HepG2 (cell line): ENCODE measurements around the gene TRAPPC10. TPM values are rescaled to one million over a fixed set of nuclear protein-coding genes. Genes with fewer than 3 reads are reported as not detected.

Experiments
- ATAC-seq: fragments of 200-7000 bp; cut with Tn5 transposase; 3 replicates; pipeline ENCODE4 v1.9.1; 2020; ENCODE audit warnings: mild to moderate bottlenecking, moderate library complexity
- BruUV-seq: library from RNA; stranded (reverse); fragments of 400-500 nt; replicated peaks from 2 replicates; lab custom pipeline; 2021; lab: Mats Ljungman, UMichigan
- CTCF ChIA-PET: fragments of 300-600 bp; formaldehyde crosslinking; extraction: SDS; loops from one replicate; lab custom pipeline; 2021; ENCODE audit warnings: low total read pairs, inconsistent platforms, low intra/inter-chr PET ratio; lab: Yijun Ruan, JAX
- POLR2A ChIA-PET: fragments of 350-600 bp; sonication (Branson Sonifier 250); formaldehyde crosslinking; loops from one replicate; lab custom pipeline; 2020; ENCODE audit warnings: antibody characterized with exemption, inconsistent platforms; lab: Yijun Ruan, JAX
- DNase-seq: peaks from one replicate; pipeline ENCODE4 v3.0.0-alpha.2; 2015; ENCODE audit warnings: low spot score
- FAIRE-seq: peaks from 3 replicates; lab custom pipeline; 2011; peaks lifted over from hg19 to GRCh38; lab: Jason Lieb, UNC
- H2AFZ ChIP-seq: one replicate; pipeline ENCODE4 v1.6.1; 2011; ENCODE audit warnings: low read length, inconsistent platforms
- H3K27ac ChIP-seq: fragments of 300-600 bp; 3 replicates; pipeline ENCODE4 v1.8.0; 2011; ENCODE audit warnings: mixed run types, mild to moderate bottlenecking, mixed read lengths, low read length, inconsistent platforms; ENCODE audit not compliant: insufficient read depth; ENCODE audit errors: extremely low read length
- H3K27me3 ChIP-seq, 2 experiments: fragments of 200-600 bp in 1 of 2; 2 replicates in 1 of 2; 3 replicates in 1 of 2; pipeline versions ENCODE4 v1.6.0 to v1.8.0; 2011; ENCODE audit warnings: low read length in 2 of 2, mild to moderate bottlenecking in 2 of 2, moderate library complexity in 2 of 2, inconsistent platforms in 1 of 2; ENCODE audit not compliant: insufficient read depth in 2 of 2, control insufficient read depth in 1 of 2
- H3K36me3 ChIP-seq, 2 experiments: fragments of 200-600 bp in 1 of 2; replicated peaks in 1 of 2; 2 replicates in 1 of 2; 3 replicates in 1 of 2; pipeline versions ENCODE4 v1.5.1 to v1.8.0; 2011; ENCODE audit warnings: low read length in 2 of 2, inconsistent platforms in 1 of 2; ENCODE audit not compliant: insufficient read depth in 2 of 2, control insufficient read depth in 1 of 2
- H3K4me1 ChIP-seq: 2 replicates; pipeline ENCODE4 v1.5.1; 2012; ENCODE audit warnings: low read length, inconsistent platforms; ENCODE audit not compliant: insufficient read depth
- H3K4me2 ChIP-seq: 2 replicates; pipeline ENCODE4 v1.6.0; 2011; ENCODE audit warnings: low read depth, low read length, inconsistent platforms
- H3K4me3 ChIP-seq, 3 experiments: fragments of 200-600 bp in 1 of 3; sonication (generic), shearing (Covaris generic) in 1 of 3; replicated peaks in 1 of 3; 2 replicates each; pipeline ENCODE4 v1.5.1; 2011 to 2016; ENCODE audit warnings: low read length in 3 of 3, inconsistent platforms in 2 of 3, low read depth in 2 of 3, mild to moderate bottlenecking in 2 of 3, control low read depth in 1 of 3, mixed read lengths in 1 of 3; ENCODE audit not compliant: insufficient read depth in 1 of 3
- H3K79me2 ChIP-seq: one replicate; pipeline ENCODE4 v1.6.1; 2011; ENCODE audit warnings: low read length, inconsistent platforms; ENCODE audit not compliant: insufficient read depth
- H3K9ac ChIP-seq: 2 replicates; pipeline ENCODE4 v1.6.0; 2011; ENCODE audit warnings: mild to moderate bottlenecking, low read depth, low read length, inconsistent platforms; ENCODE audit not compliant: insufficient read depth
- H3K9me3 ChIP-seq: 2 replicates; pipeline ENCODE4 v1.5.1; 2012; ENCODE audit warnings: mild to moderate bottlenecking, low read length
- H4K20me1 ChIP-seq: 2 replicates; pipeline ENCODE4 v1.6.0; 2011; ENCODE audit warnings: inconsistent platforms, mild to moderate bottlenecking, low read length, moderate library complexity; ENCODE audit not compliant: insufficient read depth
- CBX5 ChIP-seq: sonication (generic); formaldehyde crosslinking; IDR thresholded peaks from 2 replicates; pipeline ENCODE4 v1.4.0; 2020; ENCODE audit warnings: missing genetic modification reagents, borderline replicate concordance
- GZF1 ChIP-seq: sonication (generic); formaldehyde crosslinking; IDR thresholded peaks from 2 replicates; pipeline ENCODE4 v1.5.1; 2020; ENCODE audit warnings: mild to moderate bottlenecking, missing genetic modification reagents
- MED1 ChIP-seq: sonication (generic); formaldehyde crosslinking; IDR thresholded peaks from 2 replicates; pipeline ENCODE4 v1.4.0; 2020; ENCODE audit warnings: missing genetic modification reagents
- SMAD3 ChIP-seq: sonication (generic); formaldehyde crosslinking; IDR thresholded peaks from 2 replicates; pipeline ENCODE4 v1.4.0; 2020; ENCODE audit warnings: missing genetic modification reagents
- ZNF335 ChIP-seq: sonication (generic); formaldehyde crosslinking; IDR thresholded peaks from 2 replicates; pipeline ENCODE4 v1.4.0; 2020; ENCODE audit warnings: missing genetic modification reagents
- ZNF367 ChIP-seq: sonication (generic); formaldehyde crosslinking; IDR thresholded peaks from 2 replicates; pipeline ENCODE4 v1.4.0; 2020; ENCODE audit warnings: missing genetic modification reagents, borderline replicate concordance
- ZNF44 ChIP-seq: sonication (generic); formaldehyde crosslinking; IDR thresholded peaks from 2 replicates; pipeline ENCODE4 v1.5.1; 2020; ENCODE audit warnings: mild to moderate bottlenecking, missing genetic modification reagents
- ZNF652 ChIP-seq: IDR thresholded peaks from 2 replicates; pipeline ENCODE4 v1.6.1; 2016; ENCODE audit warnings: low read depth, borderline replicate concordance
- WGBS: methylation state at CpG from one replicate; pipeline ENCODE4 v1.1.6; 2017; ENCODE audit warnings: low lambda C conversion rate; 5-methylcytosine and 5-hydroxymethylcytosine counted together
- in situ Hi-C: cut with HindIII; loops from 2 replicates; pipeline ENCODE4 v1.10.0; 2017; ENCODE audit warnings: low pct_unique_long_range_greater_than_20kb; ENCODE audit not compliant: extremely low pct_ligation_motif_present
- intact Hi-C: fragments of 100-400 bp; cut with micrococcal nuclease; formaldehyde crosslinking; loops from one replicate; pipeline ENCODE4 v1.10.0; 2022; ENCODE audit not compliant: unreplicated experiment
- polyA plus RNA-seq, 8 experiments: library from polyadenylated mRNA; depleted of rRNA in 3 of 8; stranded (reverse) in 7 of 8; unstranded in 1 of 8; fragments of >200 nt; fragmentation: Illumina TruSeq in 4 of 8; extraction: Trizol in 4 of 8; gene quantifications; 2 replicates each; pipeline versions ENCODE4 v1.2.1 to v1.2.3, GENCODE V29; 2011 to 2016; ENCODE audit warnings: low read depth in 4 of 8, missing spikeins in 1 of 8, mixed read lengths in 1 of 8; ENCODE audit not compliant: insufficient read depth in 1 of 8
- total RNA-seq, 5 experiments: library from RNA; depleted of rRNA; stranded (reverse); fragments of >200 nt; fragmentation: Illumina TruSeq; extraction: Trizol; gene quantifications; 2 replicates each; pipeline ENCODE4 v1.2.3, GENCODE V29; 2016; ENCODE audit warnings: low read depth in 1 of 5
- TF ChIP-seq, protein P1 (sequence below), 2 experiments: sonication (generic) in 1 of 2; formaldehyde crosslinking in 1 of 2; IDR thresholded peaks; 2 replicates each; pipeline versions ENCODE4 v1.6.1 to v1.9.0; 2014 to 2022; ENCODE audit warnings: antibody characterized with exemption in 1 of 2, borderline replicate concordance in 1 of 2, inconsistent platforms in 1 of 2, low read depth in 1 of 2, missing genetic modification reagents in 1 of 2
- TF ChIP-seq, protein P2 (sequence below): sonication (generic); formaldehyde crosslinking; IDR thresholded peaks from 2 replicates; pipeline ENCODE4 v1.4.0; 2020; ENCODE audit warnings: missing genetic modification reagents, borderline replicate concordance

Gene TRAPPC10
- total and polyA plus RNA-seq, 2 of the 13 experiments (the other 11 are each of a cell fraction or from before 2014, with no cell fraction given), result 10.6 to 16.5 TPM

DNA sequence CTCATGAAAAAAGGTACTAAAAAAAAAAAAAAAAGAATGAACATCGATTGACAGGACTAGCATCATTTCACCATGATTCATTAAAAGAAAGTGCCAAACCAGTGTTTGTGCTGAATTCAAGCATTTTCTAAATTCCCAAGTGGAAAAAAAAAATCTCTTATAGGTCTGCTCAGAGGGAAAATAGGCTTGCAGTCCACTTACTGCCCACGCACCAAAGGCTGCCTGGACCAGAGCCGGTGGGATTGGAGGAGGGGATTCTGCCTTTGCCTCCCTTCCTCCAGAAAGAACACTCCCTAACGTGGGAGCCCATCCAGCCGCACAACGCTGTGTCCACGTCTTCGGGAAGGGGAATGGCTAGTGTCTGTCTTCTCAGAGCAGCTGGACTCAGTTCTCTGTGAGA lies 5.5 kb upstream of the TRAPPC10 start:
- Histone ChIP-seq H3K9me3 (no peaks in the 10 kb centered on the region), H3K4me3 (no peak overlapping the region), H3K36me3 (no peaks in the 10 kb centered on the region), H2AFZ (no peak overlapping the region), H3K27me3 (peaks cover 0 to 4% of the 10 kb centered on the region in 2 experiments; a peak in 2 of 5 replicates), H3K79me2 (peaks cover 3% of the 10 kb centered on the region), H3K4me1 (peaks cover 36% of the 10 kb centered on the region), H3K9ac (no peak overlapping the region), H3K27ac (no peak overlapping the region), H4K20me1 (no peaks in the 10 kb centered on the region), H3K4me2 (no peak overlapping the region)
- DNase-seq, result no peak
- intact Hi-C loops, result no loop called here
- no peak for FAIRE-seq
- in situ Hi-C loops, result no loop called here
- ChIA-PET CTCF (no interaction called here), POLR2A (no interaction called here)
- 71% methylated on average over 7 of the region's 8 CpGs for WGBS
- no peak for ATAC-seq
- BruUV-seq, result no TSS peak
- TF ChIP-seq, protein P1, sequence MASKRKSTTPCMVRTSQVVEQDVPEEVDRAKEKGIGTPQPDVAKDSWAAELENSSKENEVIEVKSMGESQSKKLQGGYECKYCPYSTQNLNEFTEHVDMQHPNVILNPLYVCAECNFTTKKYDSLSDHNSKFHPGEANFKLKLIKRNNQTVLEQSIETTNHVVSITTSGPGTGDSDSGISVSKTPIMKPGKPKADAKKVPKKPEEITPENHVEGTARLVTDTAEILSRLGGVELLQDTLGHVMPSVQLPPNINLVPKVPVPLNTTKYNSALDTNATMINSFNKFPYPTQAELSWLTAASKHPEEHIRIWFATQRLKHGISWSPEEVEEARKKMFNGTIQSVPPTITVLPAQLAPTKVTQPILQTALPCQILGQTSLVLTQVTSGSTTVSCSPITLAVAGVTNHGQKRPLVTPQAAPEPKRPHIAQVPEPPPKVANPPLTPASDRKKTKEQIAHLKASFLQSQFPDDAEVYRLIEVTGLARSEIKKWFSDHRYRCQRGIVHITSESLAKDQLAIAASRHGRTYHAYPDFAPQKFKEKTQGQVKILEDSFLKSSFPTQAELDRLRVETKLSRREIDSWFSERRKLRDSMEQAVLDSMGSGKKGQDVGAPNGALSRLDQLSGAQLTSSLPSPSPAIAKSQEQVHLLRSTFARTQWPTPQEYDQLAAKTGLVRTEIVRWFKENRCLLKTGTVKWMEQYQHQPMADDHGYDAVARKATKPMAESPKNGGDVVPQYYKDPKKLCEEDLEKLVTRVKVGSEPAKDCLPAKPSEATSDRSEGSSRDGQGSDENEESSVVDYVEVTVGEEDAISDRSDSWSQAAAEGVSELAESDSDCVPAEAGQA (IDR thresholded peaks at IDR 0.05; ENCODE audit: low read depth), result no peak
- TF ChIP-seq, protein P1 (CRISPR knock-in tag; IDR thresholded peaks at IDR 0.05; ENCODE audit: borderline replicate concordance), result no peak
- TF ChIP-seq ZNF367 (CRISPR knock-in tag) (no peak), MED1 (no peak), SMAD3 (CRISPR knock-in tag) (no peak), GZF1 (CRISPR knock-in tag) (no peak), ZNF652 (CRISPR knock-in tag) (no peak), CBX5 (CRISPR knock-in tag) (no peak), ZNF335 (CRISPR knock-in tag) (no peak), ZNF44 (CRISPR knock-in tag) (no peak)
- TF ChIP-seq, protein P2, sequence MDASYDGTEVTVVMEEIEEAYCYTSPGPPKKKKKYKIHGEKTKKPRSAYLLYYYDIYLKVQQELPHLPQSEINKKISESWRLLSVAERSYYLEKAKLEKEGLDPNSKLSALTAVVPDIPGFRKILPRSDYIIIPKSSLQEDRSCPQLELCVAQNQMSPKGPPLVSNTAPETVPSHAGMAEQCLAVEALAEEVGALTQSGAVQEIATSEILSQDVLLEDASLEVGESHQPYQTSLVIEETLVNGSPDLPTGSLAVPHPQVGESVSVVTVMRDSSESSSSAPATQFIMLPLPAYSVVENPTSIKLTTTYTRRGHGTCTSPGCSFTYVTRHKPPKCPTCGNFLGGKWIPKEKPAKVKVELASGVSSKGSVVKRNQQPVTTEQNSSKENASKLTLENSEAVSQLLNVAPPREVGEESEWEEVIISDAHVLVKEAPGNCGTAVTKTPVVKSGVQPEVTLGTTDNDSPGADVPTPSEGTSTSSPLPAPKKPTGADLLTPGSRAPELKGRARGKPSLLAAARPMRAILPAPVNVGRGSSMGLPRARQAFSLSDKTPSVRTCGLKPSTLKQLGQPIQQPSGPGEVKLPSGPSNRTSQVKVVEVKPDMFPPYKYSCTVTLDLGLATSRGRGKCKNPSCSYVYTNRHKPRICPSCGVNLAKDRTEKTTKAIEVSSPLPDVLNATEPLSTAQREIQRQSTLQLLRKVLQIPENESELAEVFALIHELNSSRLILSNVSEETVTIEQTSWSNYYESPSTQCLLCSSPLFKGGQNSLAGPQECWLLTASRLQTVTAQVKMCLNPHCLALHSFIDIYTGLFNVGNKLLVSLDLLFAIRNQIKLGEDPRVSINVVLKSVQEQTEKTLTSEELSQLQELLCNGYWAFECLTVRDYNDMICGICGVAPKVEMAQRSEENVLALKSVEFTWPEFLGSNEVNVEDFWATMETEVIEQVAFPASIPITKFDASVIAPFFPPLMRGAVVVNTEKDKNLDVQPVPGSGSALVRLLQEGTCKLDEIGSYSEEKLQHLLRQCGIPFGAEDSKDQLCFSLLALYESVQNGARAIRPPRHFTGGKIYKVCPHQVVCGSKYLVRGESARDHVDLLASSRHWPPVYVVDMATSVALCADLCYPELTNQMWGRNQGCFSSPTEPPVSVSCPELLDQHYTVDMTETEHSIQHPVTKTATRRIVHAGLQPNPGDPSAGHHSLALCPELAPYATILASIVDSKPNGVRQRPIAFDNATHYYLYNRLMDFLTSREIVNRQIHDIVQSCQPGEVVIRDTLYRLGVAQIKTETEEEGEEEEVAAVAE, result no peak
